NCI-H2227 (cell line): ENCODE data around the gene PCDH17.

Experiments
- DNase-seq: peaks from one replicate; lab custom pipeline; 2025; ENCODE audit not compliant: unreplicated experiment; lab: John Stamatoyannopoulos, UW

The PCDH17 gene, protein sequence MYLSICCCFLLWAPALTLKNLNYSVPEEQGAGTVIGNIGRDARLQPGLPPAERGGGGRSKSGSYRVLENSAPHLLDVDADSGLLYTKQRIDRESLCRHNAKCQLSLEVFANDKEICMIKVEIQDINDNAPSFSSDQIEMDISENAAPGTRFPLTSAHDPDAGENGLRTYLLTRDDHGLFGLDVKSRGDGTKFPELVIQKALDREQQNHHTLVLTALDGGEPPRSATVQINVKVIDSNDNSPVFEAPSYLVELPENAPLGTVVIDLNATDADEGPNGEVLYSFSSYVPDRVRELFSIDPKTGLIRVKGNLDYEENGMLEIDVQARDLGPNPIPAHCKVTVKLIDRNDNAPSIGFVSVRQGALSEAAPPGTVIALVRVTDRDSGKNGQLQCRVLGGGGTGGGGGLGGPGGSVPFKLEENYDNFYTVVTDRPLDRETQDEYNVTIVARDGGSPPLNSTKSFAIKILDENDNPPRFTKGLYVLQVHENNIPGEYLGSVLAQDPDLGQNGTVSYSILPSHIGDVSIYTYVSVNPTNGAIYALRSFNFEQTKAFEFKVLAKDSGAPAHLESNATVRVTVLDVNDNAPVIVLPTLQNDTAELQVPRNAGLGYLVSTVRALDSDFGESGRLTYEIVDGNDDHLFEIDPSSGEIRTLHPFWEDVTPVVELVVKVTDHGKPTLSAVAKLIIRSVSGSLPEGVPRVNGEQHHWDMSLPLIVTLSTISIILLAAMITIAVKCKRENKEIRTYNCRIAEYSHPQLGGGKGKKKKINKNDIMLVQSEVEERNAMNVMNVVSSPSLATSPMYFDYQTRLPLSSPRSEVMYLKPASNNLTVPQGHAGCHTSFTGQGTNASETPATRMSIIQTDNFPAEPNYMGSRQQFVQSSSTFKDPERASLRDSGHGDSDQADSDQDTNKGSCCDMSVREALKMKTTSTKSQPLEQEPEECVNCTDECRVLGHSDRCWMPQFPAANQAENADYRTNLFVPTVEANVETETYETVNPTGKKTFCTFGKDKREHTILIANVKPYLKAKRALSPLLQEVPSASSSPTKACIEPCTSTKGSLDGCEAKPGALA (N-terminal part only)

DNA sequence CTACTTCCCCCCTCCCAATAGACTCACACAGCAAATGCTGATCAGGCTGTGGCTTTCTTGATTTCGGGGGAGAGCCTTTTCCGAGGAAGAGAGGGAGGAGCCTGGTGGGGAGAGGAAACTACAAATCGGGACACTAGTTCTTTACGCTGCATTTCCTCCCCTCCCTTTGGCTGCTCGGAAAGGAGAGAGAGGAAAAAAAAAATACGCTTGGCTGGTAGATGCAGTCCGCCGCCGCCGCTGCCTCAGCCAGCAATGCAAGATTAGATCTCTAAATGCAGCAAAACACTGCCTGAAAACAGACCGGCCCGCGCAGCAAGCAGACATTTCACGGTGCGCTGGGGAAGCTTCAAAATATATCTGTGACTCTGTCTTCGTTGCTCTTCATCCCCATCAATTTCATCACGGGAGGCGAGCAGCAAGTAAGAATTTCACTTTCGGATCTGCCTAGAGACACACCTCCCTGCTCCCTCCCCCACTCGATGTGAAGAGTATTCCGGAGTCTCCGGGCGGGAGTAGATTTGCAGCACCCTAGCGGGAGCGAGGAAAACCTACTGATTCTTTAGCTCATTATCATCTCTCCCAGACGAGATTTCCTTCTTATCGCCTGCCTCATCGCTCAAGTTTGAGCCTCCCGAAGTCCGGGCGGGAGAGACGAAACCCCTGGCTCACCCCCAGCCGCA lies at the start of gene PCDH17:
PCDH17 (plus strand) TSS at position 149 of the 680 bp plus-strand sequence. CDS start 803 bp downstream, outside the sequence.
- no peak for DNase-seq

DNA sequence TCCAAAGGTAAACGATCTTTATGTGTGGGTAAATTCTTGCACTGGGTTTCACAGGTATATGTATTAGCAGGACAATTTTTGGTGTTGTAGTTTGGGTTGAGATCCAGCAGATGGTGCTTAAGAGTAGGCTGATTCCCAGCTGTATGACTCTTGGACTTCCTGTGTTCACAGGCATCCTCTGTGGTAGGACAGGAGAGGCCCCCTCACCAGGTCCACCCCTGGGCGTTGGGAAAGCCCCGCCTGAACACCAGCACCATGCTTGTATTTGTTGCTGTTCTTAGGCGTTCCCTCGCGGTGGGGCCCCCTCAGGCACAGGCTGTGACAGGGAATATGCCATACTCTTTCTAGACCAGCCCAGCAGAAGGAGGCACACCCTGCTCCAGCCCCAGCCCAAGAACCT lies 49.5 kb upstream of the PCDH17 start:
- DNase-seq = no peak

DNA sequence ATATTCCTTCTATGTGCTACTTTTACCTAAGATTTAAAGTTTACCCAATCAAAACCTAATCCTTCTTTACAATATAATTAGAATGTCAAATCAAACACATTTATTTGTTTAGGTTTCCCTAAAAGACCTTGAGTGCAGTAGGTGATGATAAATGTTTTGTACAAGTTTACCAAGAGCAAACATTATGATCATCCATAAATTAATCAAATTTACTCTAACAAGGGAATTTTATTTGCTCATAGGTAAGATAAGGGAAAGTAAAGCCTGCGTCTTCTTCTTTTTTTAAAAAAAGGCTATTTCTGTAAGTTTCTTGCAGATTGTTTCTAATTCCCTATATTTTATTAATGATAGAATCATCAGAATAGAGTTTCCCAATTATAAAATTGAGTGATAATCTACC lies 48.0 kb upstream of the PCDH17 start:
- DNase-seq = no peak

DNA sequence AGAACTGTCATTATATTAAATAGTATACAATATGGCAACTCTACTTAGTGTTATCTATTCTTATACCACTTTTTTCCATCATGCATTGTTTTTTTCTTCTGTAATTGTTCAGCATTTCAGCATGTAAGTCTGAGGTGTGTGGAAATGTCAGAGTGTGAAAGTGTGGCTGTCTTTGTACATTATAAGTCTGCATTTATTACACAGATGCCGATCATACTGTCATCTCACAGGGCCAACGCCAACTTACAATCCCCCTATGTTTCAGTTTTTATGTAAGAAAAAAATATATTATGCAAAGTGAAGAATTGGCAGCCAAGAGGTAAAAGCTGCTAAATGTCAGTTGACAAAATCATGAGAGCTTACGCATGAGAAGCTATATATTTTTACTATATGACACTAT lies 42.9 kb upstream of the PCDH17 start:
- DNase-seq = no peak

DNA sequence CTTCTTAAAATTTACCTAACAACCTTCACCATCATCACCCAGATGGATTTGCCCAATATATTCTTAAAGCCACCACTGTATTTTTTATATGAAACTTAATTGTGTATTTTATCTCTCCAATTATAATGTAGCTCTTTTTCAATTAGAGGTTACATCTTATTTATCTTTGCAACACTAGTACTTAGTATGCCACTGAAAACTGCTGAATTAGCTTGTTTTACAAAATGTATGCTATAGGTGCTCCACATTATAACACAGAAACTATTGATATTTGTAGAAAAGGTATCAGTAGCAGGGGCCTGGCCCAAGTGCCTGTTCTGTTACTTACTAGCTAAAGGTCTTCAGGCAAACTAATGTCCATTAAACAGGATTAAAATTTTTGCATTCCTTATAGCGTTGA lies 35.8 kb upstream of the PCDH17 start:
- DNase-seq = no peak

DNA sequence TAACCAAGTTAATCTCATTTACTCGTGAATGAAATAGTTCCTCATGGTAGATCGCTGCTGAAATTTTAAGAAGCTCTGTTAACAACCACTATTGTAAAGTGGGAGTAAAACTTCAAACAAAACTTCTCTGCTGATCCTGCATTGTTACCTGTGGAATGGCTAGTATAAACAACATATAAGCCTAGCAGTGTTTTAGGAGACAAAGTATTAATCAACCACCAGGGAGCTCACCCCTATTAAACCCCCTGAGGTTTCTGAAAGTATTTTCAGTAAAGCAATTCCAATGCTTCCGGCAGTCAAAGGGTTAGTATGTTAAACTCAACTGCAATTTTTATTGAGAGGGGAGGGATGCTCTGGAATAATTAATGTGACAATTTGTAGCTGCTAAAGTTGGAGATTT lies 30.0 kb upstream of the PCDH17 start:
- no peak for DNase-seq

DNA sequence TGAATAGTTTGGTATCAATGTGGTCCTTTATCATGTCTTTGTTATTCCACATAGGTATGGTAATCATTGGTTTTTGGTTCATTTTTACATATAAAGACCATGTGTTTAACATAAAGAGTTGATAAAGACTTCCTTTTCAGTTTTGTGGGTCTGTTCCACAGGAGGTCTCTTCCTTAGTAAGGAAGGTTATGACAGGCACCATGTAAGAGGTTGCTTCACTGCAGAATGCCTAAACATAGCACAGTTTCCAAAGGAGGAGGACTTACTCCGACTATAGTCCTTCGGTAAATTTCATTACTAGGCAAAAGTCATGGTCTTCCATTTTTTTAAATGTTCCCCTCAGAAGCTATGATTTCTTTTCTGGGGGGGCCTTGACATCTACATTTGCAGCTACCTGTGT lies 27.1 kb upstream of the PCDH17 start:
- DNase-seq = no peak

DNA sequence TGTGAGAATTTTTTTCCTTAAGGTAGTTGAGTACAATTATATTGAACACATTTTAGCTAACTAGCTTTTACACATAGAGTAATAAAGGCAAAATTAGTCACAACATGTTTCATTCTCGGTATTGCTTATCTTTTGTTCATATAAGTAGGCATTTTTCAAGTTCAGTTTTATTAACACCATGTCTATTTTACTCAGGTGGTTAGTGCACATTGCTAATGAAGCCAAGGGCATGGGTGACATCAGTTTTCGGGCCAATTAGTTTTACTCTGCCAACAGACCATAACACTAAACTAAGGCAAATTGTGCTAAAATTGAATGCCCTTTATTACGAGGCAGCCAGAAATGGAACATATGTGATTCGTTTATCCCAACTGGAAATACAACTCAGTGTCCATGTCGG lies 19.6 kb upstream of the PCDH17 start:
- DNase-seq = no peak

DNA sequence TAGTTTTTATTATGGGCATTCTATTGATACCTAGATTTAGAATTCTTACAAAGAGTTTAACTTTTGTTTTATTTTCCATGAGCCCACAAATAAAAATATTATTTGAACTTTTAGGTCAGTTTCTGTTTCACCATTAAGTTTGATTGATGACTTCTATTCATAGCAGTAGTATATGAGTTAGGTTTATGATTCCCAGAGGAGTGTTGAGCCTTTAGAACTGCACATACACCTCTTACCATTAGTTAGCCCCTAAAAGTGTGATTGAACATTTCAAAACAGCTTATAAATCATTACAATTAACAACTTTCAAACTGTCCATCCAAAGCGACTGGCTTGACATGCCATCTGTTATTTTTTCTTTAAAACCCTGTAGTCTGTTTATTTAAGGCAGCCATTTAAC lies 19.0 kb upstream of the PCDH17 start:
- DNase-seq = no peak

DNA sequence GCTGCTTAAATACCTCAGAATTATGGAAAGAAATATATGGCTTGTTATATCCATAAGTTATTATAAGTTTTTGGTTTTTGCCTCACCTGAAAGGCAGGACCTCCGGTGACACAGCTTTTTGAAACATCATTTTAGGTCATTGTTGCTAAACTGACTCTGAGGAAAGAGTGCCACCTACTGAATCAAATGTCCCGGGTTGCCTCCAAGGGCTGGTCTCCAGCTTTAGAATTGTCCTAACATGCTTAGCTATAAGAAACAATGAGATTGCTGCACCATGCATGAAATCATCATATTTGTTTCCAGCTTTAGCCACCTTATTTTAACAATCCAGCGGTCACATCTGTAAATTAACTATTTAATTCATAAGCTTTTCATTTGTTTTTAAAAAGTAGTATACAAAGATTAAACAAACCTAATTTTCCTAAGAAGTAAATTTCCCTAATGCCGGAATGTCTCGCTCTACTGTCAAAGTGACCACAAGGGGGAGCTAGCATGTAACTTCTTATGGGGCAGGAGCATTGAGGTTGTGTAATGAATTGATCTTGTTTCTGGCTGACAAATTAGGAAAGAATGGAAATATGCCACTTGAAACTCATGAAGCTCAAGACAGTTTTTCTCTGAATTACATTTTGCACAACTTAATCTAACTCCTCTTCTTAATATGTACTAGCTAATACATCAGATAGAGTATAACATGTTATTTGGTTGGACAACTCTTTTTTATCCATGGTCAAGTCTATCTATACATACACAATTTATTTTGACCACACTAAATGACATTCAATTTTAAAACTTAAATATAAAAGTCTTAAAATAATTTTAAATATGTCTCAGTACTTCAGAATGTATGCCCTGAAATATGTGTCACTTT lies 6.7 kb upstream of the PCDH17 start:
- peak; percentile 51 for DNase-seq

DNA sequence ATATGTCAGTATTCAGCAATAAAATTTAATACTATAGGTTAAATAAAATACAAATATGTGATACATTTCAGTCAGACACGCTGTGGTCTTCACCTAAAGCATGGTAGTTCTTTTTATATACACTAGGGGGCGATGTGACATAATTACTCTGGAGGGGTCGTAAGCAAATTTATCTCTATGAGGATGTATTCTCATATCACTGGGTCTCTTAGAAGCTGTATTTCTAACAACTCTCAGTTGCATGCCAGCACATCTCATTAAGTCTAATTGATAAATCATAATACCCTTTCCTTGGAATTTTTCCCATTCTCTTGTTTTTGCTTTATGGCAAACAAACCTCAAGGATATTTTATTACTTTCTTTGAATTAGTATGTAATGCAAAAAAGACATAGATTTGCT lies 3.9 kb upstream of the PCDH17 start:
- peak; percentile 6 for DNase-seq

DNA sequence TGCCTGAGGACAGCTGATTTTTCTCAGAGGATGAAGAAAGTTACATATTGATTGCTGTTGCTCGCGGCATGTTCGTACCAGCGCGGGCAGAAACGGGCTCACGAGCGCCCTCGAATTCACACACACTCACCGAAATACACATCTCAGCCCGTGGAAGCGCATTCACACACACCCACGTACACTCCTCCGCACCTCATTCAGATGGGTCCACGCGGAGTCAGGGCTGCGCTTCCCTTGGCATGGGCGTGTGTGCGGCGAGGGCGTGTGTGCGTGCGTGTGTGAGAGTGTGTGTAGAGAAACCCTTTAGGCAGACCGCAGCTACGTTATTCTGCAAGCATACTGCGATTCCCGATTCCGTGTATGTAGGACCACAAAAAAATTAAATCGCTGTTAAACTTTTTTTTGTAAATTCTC lies 2.1 kb upstream of the PCDH17 start:
- no peak for DNase-seq

DNA sequence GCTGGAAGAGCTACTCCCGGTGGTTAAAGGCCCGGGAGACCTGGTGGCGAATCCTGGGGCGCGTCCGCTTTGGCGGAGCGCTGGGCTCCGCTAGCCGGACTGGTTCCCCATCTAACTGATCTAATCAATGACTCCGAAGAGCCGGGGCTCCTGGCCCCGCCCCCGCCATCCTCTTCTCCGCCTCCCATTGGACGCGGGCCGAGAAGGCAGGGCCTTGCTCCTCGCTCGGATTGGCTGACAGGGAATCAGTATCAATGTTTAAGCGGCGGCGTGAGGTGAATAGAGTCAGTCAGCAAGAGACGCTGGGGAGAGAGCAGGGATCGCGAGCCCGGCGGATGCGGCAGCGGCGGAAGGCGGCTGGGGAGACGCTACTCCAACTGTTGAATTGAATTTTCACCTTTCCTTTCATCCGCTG lies 1.7 kb upstream of the PCDH17 start:
- peak; percentile 80 for DNase-seq

DNA sequence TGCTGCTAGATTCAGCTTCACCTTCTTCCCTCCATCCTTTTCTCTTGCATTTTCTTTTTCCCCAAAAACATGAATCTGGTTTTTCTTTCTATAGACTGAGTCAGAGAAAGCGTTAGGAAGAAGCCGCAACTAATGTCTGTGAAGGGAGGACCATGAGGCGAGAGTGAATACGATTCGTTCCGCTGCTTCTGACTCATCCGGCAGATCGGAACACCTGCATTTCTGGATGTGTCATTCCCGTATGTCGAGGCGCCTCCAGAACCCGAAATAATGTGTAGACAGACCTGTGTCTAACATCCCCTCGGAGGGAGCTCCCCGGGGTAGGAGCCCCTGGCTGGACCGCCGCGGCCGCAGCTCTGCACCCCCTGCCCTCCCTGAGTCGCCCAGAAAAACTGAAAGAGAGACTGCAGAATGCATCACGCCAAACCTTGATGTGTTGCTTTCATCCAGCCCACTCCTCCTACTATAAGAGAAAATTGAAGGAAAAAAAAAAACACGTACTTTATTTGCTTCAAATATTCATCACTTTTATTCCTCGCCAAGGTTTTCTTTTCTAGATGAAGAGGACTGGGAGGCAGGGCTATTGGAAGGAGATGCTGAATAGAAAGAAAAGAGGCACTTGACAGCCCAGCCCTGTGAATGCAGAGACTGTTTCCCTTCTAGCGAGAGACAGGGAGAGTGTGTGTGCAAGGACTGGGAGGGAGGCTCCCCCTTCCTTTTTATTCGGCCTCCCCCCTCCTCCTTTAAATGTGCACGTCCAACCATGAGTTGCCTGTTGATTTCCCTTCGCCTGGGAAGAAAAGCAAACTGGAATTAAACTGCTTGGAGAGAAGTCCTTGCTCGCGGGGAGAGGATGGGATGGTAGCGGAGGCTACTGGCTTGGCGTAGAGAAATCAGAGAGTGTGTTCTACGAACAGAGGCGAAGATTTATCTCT lies 616 bp upstream of the PCDH17 start:
- DNase-seq = no peak

DNA sequence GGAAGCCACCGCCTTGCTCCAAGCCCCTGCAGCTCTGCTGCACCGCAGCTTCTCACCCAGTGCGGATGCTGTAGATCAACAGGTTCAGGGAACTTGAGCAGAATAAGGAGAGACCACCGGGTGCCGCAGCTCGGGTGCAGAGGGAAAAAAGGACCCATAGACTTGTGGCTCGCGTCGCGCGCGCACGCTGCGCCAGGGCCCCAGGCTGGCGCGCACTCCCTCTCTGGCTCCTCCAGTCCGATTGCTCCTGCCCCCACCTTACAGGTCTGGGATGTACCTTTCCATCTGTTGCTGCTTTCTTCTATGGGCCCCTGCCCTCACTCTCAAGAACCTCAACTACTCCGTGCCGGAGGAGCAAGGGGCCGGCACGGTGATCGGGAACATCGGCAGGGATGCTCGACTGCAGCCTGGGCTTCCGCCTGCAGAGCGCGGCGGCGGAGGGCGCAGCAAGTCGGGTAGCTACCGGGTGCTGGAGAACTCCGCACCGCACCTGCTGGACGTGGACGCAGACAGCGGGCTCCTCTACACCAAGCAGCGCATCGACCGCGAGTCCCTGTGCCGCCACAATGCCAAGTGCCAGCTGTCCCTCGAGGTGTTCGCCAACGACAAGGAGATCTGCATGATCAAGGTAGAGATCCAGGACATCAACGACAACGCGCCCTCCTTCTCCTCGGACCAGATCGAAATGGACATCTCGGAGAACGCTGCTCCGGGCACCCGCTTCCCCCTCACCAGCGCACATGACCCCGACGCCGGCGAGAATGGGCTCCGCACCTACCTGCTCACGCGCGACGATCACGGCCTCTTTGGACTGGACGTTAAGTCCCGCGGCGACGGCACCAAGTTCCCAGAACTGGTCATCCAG lies 964 bp downstream of the PCDH17 start:
- DNase-seq = no peak

DNA sequence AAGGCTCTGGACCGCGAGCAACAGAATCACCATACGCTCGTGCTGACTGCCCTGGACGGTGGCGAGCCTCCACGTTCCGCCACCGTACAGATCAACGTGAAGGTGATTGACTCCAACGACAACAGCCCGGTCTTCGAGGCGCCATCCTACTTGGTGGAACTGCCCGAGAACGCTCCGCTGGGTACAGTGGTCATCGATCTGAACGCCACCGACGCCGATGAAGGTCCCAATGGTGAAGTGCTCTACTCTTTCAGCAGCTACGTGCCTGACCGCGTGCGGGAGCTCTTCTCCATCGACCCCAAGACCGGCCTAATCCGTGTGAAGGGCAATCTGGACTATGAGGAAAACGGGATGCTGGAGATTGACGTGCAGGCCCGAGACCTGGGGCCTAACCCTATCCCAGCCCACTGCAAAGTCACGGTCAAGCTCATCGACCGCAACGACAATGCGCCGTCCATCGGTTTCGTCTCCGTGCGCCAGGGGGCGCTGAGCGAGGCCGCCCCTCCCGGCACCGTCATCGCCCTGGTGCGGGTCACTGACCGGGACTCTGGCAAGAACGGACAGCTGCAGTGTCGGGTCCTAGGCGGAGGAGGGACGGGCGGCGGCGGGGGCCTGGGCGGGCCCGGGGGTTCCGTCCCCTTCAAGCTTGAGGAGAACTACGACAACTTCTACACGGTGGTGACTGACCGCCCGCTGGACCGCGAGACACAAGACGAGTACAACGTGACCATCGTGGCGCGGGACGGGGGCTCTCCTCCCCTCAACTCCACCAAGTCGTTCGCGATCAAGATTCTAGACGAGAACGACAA lies 1.8 kb downstream of the PCDH17 start:
- no peak for DNase-seq
